ENCODE results near the gene ICAM2. TPM values are rescaled to one million over a fixed set of nuclear protein-coding genes. Genes with fewer than 3 reads are reported as not detected.

Gene ICAM2
- total RNA-seq, 1 donor from 2014 or later = 49.1 TPM

DNA sequence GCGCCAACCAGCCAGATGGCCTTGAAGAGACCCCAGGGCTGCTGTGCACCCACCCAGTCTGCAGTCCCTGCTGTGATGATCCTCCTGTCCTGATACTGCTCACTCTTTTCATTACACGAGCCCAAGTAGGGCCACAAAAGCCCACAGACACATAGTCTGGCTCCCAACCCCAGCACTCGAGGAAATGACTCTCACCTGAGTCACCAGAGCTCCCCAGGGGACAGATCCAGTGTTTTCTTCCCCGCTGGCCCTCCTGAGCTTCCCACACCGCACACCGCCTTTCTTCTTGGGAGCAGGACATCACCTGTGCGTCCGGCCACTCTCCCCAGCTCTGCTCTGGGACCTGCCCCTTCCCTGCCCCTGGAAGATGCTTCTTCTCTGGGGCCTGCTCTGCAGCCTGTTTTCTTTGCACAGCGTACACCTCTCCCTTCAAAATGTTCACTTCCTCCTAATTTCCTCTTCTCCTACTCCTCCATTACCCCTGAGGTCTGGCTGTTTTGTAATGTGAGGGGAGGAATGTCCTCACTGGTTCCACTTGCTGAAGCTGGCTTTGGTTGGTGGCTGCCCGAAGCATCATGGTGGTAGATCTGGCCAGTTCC lies 45.7 kb downstream of the ICAM2 start:
- no peak for DNase-seq

DNA sequence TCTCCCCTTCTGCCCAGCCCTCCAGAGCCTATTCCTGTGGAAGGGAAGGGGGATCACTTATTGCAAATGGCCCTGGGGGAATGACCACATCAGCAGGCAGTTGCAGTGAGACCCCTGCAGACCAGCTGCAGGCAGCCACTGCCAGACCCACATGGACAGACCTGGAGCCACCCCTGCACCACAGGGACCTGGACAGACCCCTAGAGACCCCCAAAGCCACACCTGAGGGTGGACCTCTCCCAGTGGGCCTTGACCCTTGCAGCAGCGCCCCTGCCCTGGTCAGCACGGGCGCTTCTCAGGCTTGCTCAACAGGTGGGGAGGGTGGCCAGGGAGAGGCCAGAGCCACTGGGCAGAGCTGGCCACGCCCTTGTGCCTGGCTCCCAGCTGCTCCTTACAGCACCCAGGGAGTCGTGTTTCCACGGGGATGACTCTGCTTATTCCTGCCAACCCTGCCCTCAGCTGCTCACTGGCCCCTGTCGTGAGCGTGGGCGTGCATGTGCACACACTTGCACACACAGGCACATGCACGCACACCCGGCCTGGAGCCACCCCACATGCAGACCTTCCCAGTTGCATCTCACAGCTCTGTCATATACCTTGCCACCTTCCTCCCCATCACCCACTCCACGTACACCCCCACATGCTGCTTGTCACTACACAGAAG lies 46.4 kb downstream of the ICAM2 start:
- DNase-seq = peak; percentile 66

DNA sequence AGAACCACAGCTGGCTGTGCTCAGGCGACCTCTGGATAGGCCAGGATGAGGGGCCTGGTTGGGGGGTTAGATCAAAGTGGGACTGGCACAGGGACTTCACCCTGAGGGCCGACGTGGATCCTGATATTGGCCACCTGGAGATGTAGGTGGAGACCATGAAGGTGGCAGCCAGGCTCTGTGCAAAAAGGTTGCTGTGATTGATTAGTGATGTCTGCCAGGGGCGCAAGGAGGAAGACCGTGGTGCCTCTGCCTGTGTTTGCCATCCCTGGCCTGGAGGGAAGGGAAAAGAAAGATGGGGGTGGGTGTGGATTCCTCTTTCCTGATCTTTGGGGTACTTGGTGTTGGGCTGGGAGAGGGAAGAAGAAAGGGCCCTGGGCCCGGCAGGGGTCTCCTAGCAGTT lies 47.2 kb downstream of the ICAM2 start:
- no peak for DNase-seq

DNA sequence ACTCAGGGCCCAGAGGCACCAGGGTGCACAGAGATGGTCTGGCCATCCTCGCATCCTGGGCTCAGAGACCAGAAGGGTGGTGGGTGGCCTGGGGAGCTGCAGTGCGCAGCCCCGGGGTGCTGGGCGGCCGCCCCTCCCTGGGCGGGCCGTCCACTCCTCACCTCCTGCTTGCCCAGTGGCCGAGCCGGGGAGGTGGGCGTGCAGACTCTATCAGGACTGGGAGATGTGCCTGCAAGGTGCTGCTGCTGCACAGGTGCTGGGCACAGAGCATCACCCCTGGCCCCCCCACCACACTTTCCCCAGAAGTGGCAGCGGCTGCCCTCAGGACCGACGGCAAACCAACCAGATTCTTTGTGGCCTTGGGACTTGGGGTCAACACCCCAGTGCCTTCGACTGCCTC lies 47.6 kb downstream of the ICAM2 start, which contains the start of gene SCN4A:
SCN4A (minus strand) TSS at position 123 of the 400 bp plus-strand sequence; CDS start at position 46, 77 bp downstream.
- DNase-seq = no peak

DNA sequence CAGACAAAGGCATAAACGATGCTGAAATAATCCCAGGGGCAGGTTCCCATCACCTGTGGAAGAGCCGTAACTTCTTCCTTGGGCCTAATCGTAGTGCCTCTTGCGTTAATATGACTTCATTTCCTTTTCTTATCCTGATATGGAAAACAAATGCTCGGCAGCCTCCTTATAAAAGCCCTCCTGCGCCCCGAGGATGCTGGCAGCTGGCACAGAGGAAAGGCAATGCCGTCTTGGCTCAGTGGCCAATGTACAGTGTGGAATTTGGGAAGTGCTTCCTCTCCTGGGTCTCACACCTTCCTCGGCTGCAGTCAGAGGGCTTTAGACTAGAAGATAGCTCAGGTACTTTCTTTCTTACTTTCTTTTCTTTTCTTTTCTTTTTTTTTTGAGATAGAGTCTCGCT lies 51.2 kb downstream of the ICAM2 start:
- DNase-seq = no peak

DNA sequence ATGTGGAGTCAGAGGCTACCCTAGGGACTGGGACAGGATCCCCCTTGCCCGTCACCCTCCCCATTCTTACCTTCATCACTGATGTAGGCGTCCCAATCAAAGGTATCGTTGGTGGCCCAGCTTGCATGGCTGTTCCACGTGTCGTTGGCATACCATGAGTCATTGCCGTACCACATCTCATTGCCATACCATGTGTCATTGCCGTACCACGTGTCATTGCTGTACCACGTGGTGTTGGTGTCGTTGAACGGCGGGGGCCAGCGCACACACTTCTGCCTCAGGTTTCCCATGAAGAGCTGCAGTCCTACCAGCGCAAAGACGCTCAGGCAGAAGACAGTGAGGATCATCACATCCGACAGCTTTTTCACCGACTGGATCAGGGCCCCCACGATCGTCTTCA lies 52.5 kb downstream of the ICAM2 start:
- no peak for DNase-seq

DNA sequence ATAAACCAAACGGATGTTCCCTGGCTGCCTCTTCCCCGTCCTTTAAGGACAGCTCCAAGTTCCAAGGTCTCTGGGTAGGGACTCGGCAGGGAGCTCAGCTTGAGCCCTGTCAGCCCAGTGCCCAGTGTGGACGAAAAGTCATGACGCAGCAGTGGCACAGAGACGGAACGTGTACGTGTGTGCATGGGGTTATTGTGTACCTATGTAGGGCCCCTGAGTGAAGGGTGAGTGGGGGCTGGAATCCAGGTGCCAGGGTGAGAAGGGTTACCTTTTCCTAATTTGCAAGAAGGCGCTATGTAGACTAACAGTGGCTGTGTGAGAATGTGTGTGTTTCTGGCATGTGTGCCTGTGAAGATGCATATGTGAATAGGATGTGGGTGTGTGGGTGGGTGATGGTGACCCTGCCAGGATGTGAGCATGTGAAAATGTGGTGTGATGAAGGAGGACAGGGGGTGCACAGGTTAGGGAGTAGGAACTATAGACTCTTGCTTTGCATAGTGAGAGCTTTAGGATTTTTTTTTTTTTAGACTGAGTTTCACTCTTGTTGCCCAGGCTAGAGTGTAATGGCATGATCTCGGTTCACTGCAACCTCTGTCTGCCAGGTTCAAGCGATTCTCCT lies 53.7 kb downstream of the ICAM2 start:
- no peak for DNase-seq

DNA sequence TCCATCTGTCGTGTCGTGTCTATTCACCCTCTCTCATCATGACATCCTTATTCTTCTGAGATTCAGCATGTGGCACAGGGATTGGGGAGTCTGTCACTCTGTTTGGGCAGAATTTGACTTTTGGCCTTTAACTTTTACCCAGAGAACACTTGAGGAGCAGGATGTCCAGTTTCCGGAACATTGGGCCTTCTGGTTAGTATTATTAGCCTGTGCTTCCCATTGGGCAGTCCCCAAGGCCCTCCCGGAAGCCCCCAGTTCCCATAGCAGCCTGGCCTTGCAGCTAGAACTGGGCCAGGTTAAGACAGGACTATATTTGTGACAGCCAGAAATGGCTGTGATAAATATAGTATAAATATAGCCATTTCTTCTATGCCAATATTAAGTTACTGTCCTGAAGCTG lies 57.3 kb downstream of the ICAM2 start:
- no peak for DNase-seq

DNA sequence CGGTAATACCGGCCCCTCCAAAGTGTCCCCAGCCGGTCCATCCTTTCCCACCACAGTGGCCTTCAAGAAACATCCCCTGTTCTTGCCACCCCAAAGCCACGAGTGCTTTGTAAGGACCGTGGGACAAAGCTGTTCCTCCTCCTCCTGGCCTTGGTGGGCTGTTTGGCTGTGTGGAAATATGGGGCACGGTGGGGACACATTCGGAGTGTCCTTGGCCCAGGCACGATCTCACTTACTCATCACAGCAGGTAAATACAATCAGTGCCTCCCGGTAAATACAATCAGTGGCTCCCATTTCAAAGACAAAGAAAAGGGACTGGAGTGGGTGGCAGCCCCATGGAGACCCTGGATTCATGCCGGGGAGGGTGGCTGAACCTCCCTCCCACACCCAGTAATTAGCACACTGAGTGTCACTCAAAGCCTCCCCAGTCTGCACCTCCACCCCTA lies 58.1 kb downstream of the ICAM2 start:
- no peak for DNase-seq

DNA sequence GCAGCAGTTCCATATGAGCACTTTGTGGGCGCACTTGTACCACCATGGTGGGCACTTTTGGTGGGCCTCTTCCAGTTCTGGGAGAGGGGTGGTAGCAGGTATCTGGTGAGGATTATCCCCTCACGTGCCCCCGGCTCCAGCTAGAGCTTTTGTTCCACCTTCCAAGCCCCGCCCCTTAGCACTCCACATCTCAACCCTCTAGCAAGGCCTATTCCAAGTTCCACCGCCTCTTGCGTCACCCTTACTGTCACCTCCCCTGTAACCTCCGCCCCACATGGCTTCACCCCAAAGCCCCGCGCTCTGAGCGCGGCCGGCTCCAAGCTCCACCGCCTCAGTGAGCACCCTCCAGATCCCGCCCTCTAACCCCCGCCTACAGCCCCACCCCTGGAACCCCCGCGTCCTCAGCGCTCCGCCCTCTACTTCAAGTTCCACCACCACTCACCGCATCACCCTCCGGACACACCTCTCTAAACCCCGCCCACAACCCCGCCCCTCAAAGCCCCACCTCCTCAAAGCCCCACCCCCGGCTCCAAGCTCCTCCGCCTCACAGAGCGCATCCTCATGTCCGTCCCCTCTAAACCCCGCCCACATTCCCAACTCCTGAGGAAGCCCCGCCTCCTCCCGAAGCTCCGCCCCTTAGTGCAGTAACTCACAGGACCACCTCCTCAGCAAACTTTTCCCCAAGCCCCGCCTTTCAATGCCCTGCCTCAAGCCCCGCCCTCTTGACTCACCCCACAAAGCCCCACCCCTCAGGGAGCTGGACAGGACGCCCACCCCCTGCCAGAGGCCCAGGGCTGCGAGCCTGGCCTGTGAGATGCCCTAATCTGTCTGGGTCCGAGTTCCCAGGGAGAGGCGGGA lies 58.8 kb downstream of the ICAM2 start:
- DNase-seq = peak; percentile 72

DNA sequence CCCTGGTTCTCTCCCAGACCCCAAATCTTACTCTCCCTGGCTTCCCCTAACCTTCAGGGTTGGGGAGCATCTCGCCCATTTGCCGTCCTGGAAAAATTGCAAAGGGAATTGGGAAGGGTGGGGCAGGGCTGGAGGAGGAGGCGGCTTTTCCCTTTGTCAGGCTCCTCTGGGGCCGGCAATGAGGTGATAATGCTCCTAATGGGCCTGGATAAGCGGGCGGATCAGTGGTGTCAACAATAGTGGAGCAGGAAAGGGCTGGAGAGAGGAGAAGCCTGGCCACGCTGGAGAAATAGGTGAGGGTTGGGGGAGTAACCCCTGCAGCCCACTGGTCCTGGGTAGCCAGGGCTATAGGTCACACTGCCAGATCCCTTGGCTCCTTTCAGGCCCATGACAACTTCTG lies 60.0 kb downstream of the ICAM2 start:
- no peak for DNase-seq

DNA sequence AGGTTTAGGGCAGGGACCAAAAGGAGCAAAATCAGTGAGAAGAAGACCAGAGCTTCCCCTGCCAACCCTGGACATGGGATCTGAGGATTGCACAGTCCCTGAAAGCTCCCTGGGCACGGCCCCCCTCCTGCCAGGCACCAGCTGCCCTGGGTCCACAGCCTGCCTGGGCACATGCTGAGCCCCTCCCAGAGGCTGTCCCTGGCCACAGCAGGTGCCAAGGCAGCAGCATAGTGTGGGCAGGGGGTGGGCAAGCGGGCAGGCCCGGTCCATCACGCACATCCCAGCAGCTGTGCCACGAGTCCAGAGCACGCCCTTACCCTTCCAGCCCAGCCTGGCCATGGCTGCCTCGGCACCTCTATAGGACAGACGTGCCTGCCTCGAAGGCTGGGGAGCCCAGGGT lies 60.4 kb downstream of the ICAM2 start:
- peak; percentile 89 for DNase-seq

DNA sequence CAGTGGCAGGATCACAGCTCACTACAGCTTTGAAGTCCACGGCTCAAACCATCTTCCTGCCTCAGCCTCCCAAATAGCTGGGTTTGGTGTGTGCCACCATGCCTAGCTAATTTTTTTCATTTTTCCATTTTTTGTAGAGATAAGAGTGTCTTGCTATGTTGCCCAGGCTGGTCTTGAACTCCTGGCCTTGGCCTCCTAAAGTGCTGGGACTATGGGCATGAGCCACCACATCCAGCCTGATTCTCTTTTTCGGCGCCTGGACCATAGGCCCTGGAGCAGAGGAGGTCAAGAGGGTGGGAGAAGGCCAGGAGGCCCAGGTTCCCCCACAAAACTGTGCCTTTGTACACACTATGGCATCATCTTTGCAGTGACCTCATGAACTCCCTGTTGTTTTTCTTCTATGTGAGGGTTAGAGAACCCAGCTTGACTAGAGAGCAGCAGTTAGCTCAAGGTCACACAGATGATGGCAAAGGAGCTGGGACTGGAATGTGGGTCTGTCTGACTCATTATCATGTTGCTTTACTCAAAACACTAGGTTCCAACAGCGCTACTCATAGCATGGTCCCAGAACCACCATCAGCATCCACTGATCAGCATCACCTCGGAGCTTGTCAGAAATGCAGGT lies 64.0 kb downstream of the ICAM2 start:
- DNase-seq = no peak

DNA sequence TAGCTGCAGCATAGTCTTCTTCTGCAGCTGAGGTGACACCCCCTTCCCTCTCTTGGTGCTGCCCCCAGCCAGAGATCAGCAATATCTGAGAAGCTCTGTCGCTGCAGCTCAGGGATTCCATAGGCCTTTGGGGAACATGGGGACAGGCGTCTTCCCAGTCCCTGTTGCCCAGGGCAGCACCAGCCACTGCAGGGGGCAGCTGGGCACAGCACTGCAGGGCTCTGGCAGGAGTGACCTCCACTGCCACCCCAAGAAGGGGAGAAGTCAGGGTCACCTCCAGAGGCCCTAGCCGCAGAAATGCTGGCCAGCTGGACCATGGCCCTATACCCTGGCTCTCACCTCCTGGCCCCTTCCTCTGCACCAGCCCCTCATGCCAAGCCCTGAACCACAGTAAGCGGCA lies 64.6 kb downstream of the ICAM2 start:
- no peak for DNase-seq

DNA sequence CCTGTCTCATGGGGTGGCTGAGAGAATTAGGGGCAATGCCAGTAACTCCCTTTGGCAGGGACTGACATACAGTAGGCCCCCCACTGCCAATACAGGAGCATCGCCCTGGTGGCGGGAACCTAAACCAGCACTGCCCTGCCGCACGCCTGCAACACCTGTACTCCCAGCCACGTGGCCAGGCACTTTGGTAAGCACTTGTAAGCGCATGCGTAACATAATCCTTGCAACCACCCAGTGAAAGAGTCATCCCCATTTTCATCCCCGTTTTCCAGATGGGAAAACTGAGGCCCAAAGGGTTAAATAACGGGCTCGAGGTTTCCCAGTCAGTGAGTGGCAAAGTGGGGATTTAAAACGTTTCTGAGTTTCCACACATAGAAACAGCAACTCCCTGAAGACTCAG lies 65.2 kb downstream of the ICAM2 start:
- no peak for DNase-seq

DNA sequence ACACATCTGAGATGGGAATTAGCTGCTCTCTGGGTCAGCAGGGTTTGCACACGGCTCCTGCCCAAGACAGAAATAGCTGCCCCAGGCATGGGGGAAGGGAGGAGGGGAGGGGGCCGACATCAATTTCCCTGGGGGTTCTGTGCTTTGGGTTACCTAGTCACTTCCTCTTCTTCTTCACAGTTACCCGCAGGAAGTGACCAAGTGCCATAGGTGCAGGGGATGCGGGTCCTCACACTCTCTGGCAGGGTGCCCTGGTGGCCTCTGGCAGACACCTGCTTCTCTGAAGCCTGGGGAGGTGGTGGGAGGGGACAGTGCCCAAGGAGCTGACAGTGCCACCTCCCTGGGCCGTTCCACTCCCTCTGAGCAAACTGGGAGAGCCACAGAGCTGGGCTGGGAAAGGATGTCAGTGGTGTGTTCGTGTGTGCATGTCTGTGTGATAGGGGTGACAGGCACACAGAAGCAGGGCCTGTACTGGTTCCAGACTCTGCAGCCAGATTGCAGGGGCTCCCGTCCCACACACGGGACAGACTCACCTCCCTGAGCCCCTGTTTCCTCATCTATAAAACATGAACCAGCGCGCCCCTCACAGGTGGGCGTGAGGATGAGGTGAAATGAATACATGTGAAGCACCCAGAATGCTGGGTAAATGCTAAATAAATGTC lies 65.9 kb downstream of the ICAM2 start:
- peak; percentile 41 for DNase-seq

Other genes starting within 250 kb of the ICAM2 start
- 102 TPM for gene CCDC47, start 247.0 kb downstream of the ICAM2 start, total RNA-seq
- gene DDX42, start 246.5 kb downstream of the ICAM2 start, total RNA-seq = 105 TPM
- gene PSMC5, start 193.2 kb downstream of the ICAM2 start, total RNA-seq = 47.2 TPM
- gene FTSJ3, start 193.0 kb downstream of the ICAM2 start, total RNA-seq = 42.9 TPM
- 69.4 TPM for gene SMARCD2, start 177.9 kb downstream of the ICAM2 start, total RNA-seq
- not detected for gene CSH2, start 147.0 kb downstream of the ICAM2 start, total RNA-seq
- gene GH2, start 138.7 kb downstream of the ICAM2 start, total RNA-seq = not detected
- not detected for gene CSH1, start 124.1 kb downstream of the ICAM2 start, total RNA-seq
- gene CSHL1, start 109.4 kb downstream of the ICAM2 start, total RNA-seq = not detected
- not detected for gene GH1, start 101.8 kb downstream of the ICAM2 start, total RNA-seq
- gene CD79B, start 88.3 kb downstream of the ICAM2 start, total RNA-seq = 7.7 TPM
- 46.2 TPM for gene SCN4A, start 47.7 kb downstream of the ICAM2 start, total RNA-seq
- gene PRR29, start 22.3 kb downstream of the ICAM2 start, total RNA-seq = 1.3 TPM
- 9.4 TPM for gene ERN1, start 109.5 kb upstream of the ICAM2 start, total RNA-seq
- gene TEX2, start 242.6 kb upstream of the ICAM2 start, total RNA-seq = 39.6 TPM